HCT116 (cell line): ENCODE results near the gene JCHAIN. TPM values are rescaled to one million over a fixed set of nuclear protein-coding genes. Genes with fewer than 3 reads are reported as not detected.

ENCODE experiments used
- ATAC-seq: fragments of 200-7000 bp; cut with Tn5 transposase; 2 replicates; pipeline ENCODE4 v1.9.1; 2020; ENCODE audit warnings: mild to moderate bottlenecking, moderate library complexity
- BruUV-seq: library from RNA; stranded (reverse); fragments of 400-500 nt; replicated peaks from 2 replicates; lab custom pipeline; 2021; lab: Mats Ljungman, UMichigan
- CTCF ChIA-PET: fragments of 300-600 bp; sonication (Branson Sonifier 250); formaldehyde crosslinking; loops from one replicate; lab custom pipeline; 2021; ENCODE audit warnings: antibody characterized with exemption; lab: Charles Lee
- POLR2A ChIA-PET: fragments of 300-600, 350-600 bp; sonication (Branson Sonifier 250); formaldehyde crosslinking; loops from one replicate; lab custom pipeline; 2021; ENCODE audit warnings: antibody characterized with exemption; lab: Charles Lee
- RAD21 ChIA-PET, 2 experiments: fragments of 300-600 bp; sonication (Branson Sonifier 250); formaldehyde crosslinking; loops; one replicate each; lab custom pipeline; 2023; ENCODE audit warnings: low total read pairs in 2 of 2; ENCODE audit not compliant: uncharacterized antibody in 2 of 2, unreplicated experiment in 2 of 2, low non-redundant PET in 1 of 2; lab: Charles Lee
- DNase-seq: peaks from one replicate; pipeline ENCODE4 v3.0.0-alpha.2; 2010; ENCODE audit warnings: low read depth, low spot score
- H2AFZ ChIP-seq: fragments of 200-600 bp; shearing (Covaris generic), sonication (generic); 2 replicates; pipeline ENCODE4 v1.6.1; 2017; ENCODE audit warnings: low read depth, mixed run types, mixed read lengths, antibody characterized with exemption, low read length; ENCODE audit not compliant: poor library complexity, severe bottlenecking
- H3K27ac ChIP-seq: 2 replicates; pipeline ENCODE4 v1.5.1; 2012; ENCODE audit warnings: low read depth, low read length
- H3K27me3 ChIP-seq: fragments of 200-600 bp; sonication (generic); 2 replicates; pipeline ENCODE4 v1.6.1; 2016; ENCODE audit warnings: mixed run types, low read length, mixed read lengths; ENCODE audit not compliant: insufficient read depth
- H3K36me3 ChIP-seq, 2 experiments: fragments of 200-500 bp in 1 of 2; fragments of 200-600 bp in 1 of 2; sonication (Bioruptor generic) in 1 of 2; sonication (generic) in 1 of 2; 2 replicates each; pipeline versions ENCODE4 v1.5.1 to v1.6.1; 2014 to 2016; ENCODE audit warnings: low read length in 2 of 2, inconsistent platforms in 1 of 2, mixed read lengths in 1 of 2, mixed run types in 1 of 2; ENCODE audit not compliant: insufficient read depth in 2 of 2, control insufficient read depth in 1 of 2
- H3K4me1 ChIP-seq, 2 experiments: fragments of 200-600 bp in 1 of 2; sonication (generic) in 1 of 2; 2 replicates each; pipeline versions ENCODE4 v1.5.1 to v1.6.1; 2012 to 2017; ENCODE audit warnings: low read length in 2 of 2, inconsistent platforms in 1 of 2, mild to moderate bottlenecking in 1 of 2, mixed read lengths in 1 of 2, mixed run types in 1 of 2, moderate library complexity in 1 of 2; ENCODE audit not compliant: insufficient read depth in 2 of 2, control insufficient read depth in 1 of 2
- H3K4me2 ChIP-seq: fragments of 200-600 bp; sonication (generic); 2 replicates; pipeline ENCODE4 v1.6.1; 2017; ENCODE audit warnings: mixed run types, low read length, mixed read lengths
- H3K4me3 ChIP-seq, 2 experiments: fragments of 200-600 bp in 1 of 2; sonication (generic) in 1 of 2; replicated peaks in 1 of 2; 2 replicates each; pipeline ENCODE4 v1.5.1; 2011 to 2016; ENCODE audit warnings: low read length in 2 of 2, control low read depth in 1 of 2, low read depth in 1 of 2, mild to moderate bottlenecking in 1 of 2, mixed read lengths in 1 of 2, mixed run types in 1 of 2
- H3K79me2 ChIP-seq: fragments of 200-600 bp; sonication (generic); 2 replicates; pipeline ENCODE4 v1.6.1; 2017; ENCODE audit warnings: mild to moderate bottlenecking, mixed run types, low read length, moderate library complexity, mixed read lengths; ENCODE audit not compliant: insufficient read depth
- H3K9ac ChIP-seq: fragments of 200-600 bp; sonication (generic); 2 replicates; pipeline ENCODE4 v1.6.1; 2016; ENCODE audit warnings: low read length, mixed read lengths
- H3K9me2 ChIP-seq: fragments of 200-600 bp; sonication (generic), shearing (Covaris generic); 2 replicates; pipeline ENCODE4 v1.6.1; 2017; ENCODE audit warnings: mixed run types, mild to moderate bottlenecking, moderate library complexity; ENCODE audit not compliant: insufficient read depth
- H3K9me3 ChIP-seq, 2 experiments: fragments of 200-500 bp in 1 of 2; fragments of 200-600 bp in 1 of 2; sonication (Bioruptor generic) in 1 of 2; sonication (generic) in 1 of 2; 2 replicates each; pipeline ENCODE4 v1.6.1; 2014 to 2017; ENCODE audit warnings: low read length in 2 of 2, mixed read lengths in 2 of 2, inconsistent platforms in 1 of 2, low read depth in 1 of 2, mild to moderate bottlenecking in 1 of 2, mixed run types in 1 of 2, moderate library complexity in 1 of 2; ENCODE audit not compliant: control insufficient read depth in 1 of 2, insufficient read depth in 1 of 2
- H4K20me1 ChIP-seq: fragments of 200-600 bp; sonication (generic), shearing (Covaris generic); 2 replicates; pipeline ENCODE4 v1.6.1; 2017; ENCODE audit warnings: mixed run types, mild to moderate bottlenecking, moderate library complexity; ENCODE audit not compliant: insufficient read depth
- CBX3 ChIP-seq: IDR thresholded peaks from 2 replicates; pipeline ENCODE4 v1.6.1; 2012; ENCODE audit warnings: low read depth
- CEBPB ChIP-seq: IDR thresholded peaks from 2 replicates; pipeline ENCODE4 v1.6.1; 2012; ENCODE audit warnings: low read depth
- EGR1 ChIP-seq: IDR thresholded peaks from 2 replicates; pipeline ENCODE4 v1.6.1; 2012; ENCODE audit warnings: low read depth
- EZH2phosphoT487 ChIP-seq: fragments of 200-600 bp; IDR thresholded peaks from 2 replicates; pipeline ENCODE4 v1.6.1; 2018; ENCODE audit warnings: antibody characterized with exemption, borderline replicate concordance
- JUND ChIP-seq: IDR thresholded peaks from 2 replicates; pipeline ENCODE4 v1.6.1; 2012
- MAX ChIP-seq: IDR thresholded peaks from 2 replicates; pipeline ENCODE4 v1.6.1; 2012
- POLR2A ChIP-seq: IDR thresholded peaks from 2 replicates; pipeline ENCODE4 v1.7.0; 2011; ENCODE audit warnings: borderline replicate concordance; ENCODE audit not compliant: insufficient read depth, insufficient read length; ENCODE audit errors: extremely low read depth
- POLR2AphosphoS5 ChIP-seq: IDR thresholded peaks from 2 replicates; pipeline ENCODE4 v1.6.1; 2011; ENCODE audit warnings: mild to moderate bottlenecking, low read depth, low read length, moderate library complexity
- RAD21 ChIP-seq: IDR thresholded peaks from 2 replicates; pipeline ENCODE4 v1.6.1; 2012; ENCODE audit warnings: low read depth, mild to moderate bottlenecking
- SIN3A ChIP-seq: IDR thresholded peaks from 2 replicates; pipeline ENCODE4 v1.6.1; 2012; ENCODE audit warnings: low read depth
- SP1 ChIP-seq: IDR thresholded peaks from 2 replicates; pipeline ENCODE4 v1.6.1; 2012; ENCODE audit warnings: low read depth
- SRF ChIP-seq: IDR thresholded peaks from 2 replicates; pipeline ENCODE4 v1.6.1; 2012; ENCODE audit warnings: low read depth
- YY1 ChIP-seq: IDR thresholded peaks from 2 replicates; pipeline ENCODE4 v1.6.1; 2011; ENCODE audit warnings: low read length, low read depth, moderate library complexity, mild to moderate bottlenecking; ENCODE audit not compliant: insufficient replicate concordance; ENCODE audit errors: extremely low read depth
- ZFX ChIP-seq: fragments of 450-650 bp; IDR thresholded peaks from 2 replicates; pipeline ENCODE4 v1.6.1; 2017
- intact Hi-C: fragments of 100-400 bp; cut with micrococcal nuclease; formaldehyde crosslinking; loops from 2 replicates; pipeline ENCODE4 v1.10.0; 2022
- total RNA-seq: library from RNA; stranded (reverse); gene quantifications from one replicate; pipeline ENCODE4 v1.2.1, GENCODE V29; 2021; ENCODE audit not compliant: unreplicated experiment
- TF ChIP-seq, protein P1 (sequence below): IDR thresholded peaks from 2 replicates; pipeline ENCODE4 v1.6.1; 2011; ENCODE audit warnings: mild to moderate bottlenecking, low read length, moderate library complexity; ENCODE audit not compliant: insufficient replicate concordance; ENCODE audit errors: extremely low read depth
- TF ChIP-seq, protein P2 (sequence below): IDR thresholded peaks from 2 replicates; pipeline ENCODE4 v1.6.1; 2012

JCHAIN gene
- total RNA-seq, 1 experiment from 2014 or later = 0.79 TPM

DNA sequence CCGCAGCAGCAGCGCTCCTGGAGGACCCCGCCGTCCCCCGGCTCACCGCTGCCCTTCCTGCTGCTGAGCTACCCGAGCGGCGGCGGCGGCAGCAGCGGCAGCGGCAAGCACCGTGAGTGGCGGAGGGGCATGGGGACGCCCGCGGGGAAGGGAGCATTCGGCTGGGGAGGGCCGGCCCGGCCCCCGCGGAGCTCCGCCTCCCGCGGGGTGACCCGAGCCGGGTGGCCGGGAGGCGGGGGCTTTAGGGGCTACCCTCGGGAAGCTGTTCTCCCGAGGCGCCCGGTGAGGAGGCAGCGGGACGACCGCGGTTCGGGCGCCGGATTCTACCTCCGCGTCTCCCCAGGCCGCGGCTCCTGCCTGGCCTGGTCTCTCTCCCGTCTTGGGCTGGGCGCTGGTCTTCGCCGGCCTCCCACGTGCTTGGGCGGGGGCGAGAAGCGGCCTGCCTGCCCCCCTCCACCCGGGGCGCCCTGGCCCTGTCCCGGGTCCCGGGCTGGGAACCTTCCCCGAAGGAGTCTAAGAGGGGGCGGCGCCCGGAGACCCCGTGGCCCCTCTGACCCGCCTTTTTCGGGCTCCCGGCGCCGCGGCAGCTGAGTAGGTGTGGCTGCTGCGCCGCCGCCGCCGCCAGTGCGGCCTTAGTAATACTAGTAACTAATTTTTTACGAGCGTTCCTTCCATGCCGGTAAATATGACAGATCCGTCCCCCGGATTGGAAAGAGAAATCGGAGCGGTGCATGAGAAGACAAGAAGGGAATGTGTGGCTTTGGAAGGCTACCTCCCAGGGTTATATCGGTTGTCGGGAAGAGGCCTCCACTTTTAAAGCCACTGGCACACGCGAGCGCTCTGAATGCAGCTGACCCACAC lies 39.1 kb upstream of the JCHAIN start:
- intact Hi-C loops = loop anchor here (2.0 kb wide), 1 partner anchor 17 kb away; the partner anchor contains the start of gene UTP3
- H3K27ac ChIP-seq = peak overlapping the region; percentile 95
- H3K4me3 ChIP-seq = peak overlapping the region; percentile 64 to 70
- H3K79me2 ChIP-seq = peaks cover 34% of the 10 kb centered on the region
- no peaks in the 10 kb centered on the region for H3K9me3 ChIP-seq
- peaks cover 19 to 27% of the 10 kb centered on the region in 2 experiments for H3K4me1 ChIP-seq
- no peaks in the 10 kb centered on the region for H3K9me2 ChIP-seq
- ChIA-PET RAD21 (no interaction called here), CTCF (interaction anchor here (0.7 to 1.3 kb wide), 2 partner anchors 13 to 30 kb away, joined by 3 to 5 read pairs; no protein-coding TSS in a partner anchor), POLR2A (interaction anchor here (0.7 to 2.1 kb wide), 4 partner anchors 12 to 288 kb away, joined by 3 to 11 read pairs (median 3); partner anchors contain the start of gene DCK)
- no TSS peak for BruUV-seq
- peak overlapping the region; percentile 77 for H3K9ac ChIP-seq
- H3K36me3 ChIP-seq = no peaks in the 10 kb centered on the region
- no peaks in the 10 kb centered on the region for H3K27me3 ChIP-seq
- ATAC-seq (peak; percentile 71), DNase-seq (no peak)
- no peak overlapping the region for H2AFZ ChIP-seq
- TF ChIP-seq, protein P1, sequence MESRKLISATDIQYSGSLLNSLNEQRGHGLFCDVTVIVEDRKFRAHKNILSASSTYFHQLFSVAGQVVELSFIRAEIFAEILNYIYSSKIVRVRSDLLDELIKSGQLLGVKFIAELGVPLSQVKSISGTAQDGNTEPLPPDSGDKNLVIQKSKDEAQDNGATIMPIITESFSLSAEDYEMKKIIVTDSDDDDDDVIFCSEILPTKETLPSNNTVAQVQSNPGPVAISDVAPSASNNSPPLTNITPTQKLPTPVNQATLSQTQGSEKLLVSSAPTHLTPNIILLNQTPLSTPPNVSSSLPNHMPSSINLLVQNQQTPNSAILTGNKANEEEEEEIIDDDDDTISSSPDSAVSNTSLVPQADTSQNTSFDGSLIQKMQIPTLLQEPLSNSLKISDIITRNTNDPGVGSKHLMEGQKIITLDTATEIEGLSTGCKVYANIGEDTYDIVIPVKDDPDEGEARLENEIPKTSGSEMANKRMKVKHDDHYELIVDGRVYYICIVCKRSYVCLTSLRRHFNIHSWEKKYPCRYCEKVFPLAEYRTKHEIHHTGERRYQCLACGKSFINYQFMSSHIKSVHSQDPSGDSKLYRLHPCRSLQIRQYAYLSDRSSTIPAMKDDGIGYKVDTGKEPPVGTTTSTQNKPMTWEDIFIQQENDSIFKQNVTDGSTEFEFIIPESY = no peak
- TF ChIP-seq SRF = no peak
- peak; percentile 94 for TF ChIP-seq MAX
- peak; percentile 60 for TF ChIP-seq SIN3A
- no peak for TF ChIP-seq JUND
- no peak for TF ChIP-seq EZH2phosphoT487
- no peak for TF ChIP-seq POLR2A
- no peak for TF ChIP-seq RAD21
- no peak; the same call in 1 of the 2 replicates for TF ChIP-seq SP1
- no peak for TF ChIP-seq YY1
- peak; percentile 82 for TF ChIP-seq ZFX
- TF ChIP-seq POLR2AphosphoS5 = peak; percentile 63
- TF ChIP-seq EGR1 = peak; percentile 86
- TF ChIP-seq, protein P2, sequence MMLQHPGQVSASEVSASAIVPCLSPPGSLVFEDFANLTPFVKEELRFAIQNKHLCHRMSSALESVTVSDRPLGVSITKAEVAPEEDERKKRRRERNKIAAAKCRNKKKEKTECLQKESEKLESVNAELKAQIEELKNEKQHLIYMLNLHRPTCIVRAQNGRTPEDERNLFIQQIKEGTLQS = no peak
- TF ChIP-seq CEBPB = no peak
- 0 out of 2 replicates have a peak, but pooled peaks have one; percentile 21 for TF ChIP-seq CBX3
- H4K20me1 ChIP-seq = no peaks in the 10 kb centered on the region
- H3K4me2 ChIP-seq = peak overlapping the region; percentile 79
